ENCODE results near the gene LIX1. TPM values are rescaled to one million over a fixed set of nuclear protein-coding genes. Genes with fewer than 3 reads are reported as not detected.

Gene LIX1
- total RNA-seq, 1 experiment from 2014 or later, result not detected

- H3K9me3 Mint-ChIP-seq (ENCODE audit: unreplicated experiment), result peaks cover 33% of the 10 kb centered on the region
- peaks cover 28% of the 10 kb centered on the region for H3K27me3 Mint-ChIP-seq (ENCODE audit: insufficient read depth, unreplicated experiment)
- H3K36me3 Mint-ChIP-seq (ENCODE audit: insufficient read depth, unreplicated experiment), result peaks cover 33% of the 10 kb centered on the region
- DNase-seq (ENCODE audit: unreplicated experiment), result no peak
- no peak overlapping the region for H3K4me3 Mint-ChIP-seq (ENCODE audit: unreplicated experiment)
- no peaks in the 10 kb centered on the region for H3K4me1 Mint-ChIP-seq (ENCODE audit: insufficient read depth, unreplicated experiment)
- intact Hi-C loops (cut with micrococcal nuclease), result no loop called here
- ChIA-PET CTCF (interaction anchor here (0.6 to 2.7 kb wide), 4 partner anchors 11 to 1611 kb away, joined by 3 to 13 read pairs (median 4); no protein-coding TSS in a partner anchor), POLR2A (interaction anchor here (0.7 to 1.7 kb wide), 3 partner anchors 11 to 1695 kb away, joined by 3 to 5 read pairs (median 4); no protein-coding TSS in a partner anchor)
- no TSS peak for BruUV-seq (replicated peaks)
- no peak for TF ChIP-seq CTCF (IDR thresholded peaks at IDR 0.05; ENCODE audit: unreplicated experiment)
- no peak overlapping the region for H3K27ac Mint-ChIP-seq (ENCODE audit: low read depth, unreplicated experiment)
Observed at GRCh38 chr5:97157689-97158088, 15.3 kb upstream of the LIX1 start.

- no TSS peak for BruUV-seq (replicated peaks)
Observed at GRCh38 chr5:97151370-97151769, 9.0 kb upstream of the LIX1 start.

GRCh38 chr5:97150401-97150800, 8.0 kb upstream of the LIX1 start:
- intact Hi-C loops (cut with micrococcal nuclease), result no loop called here
- Mint-ChIP-seq H3K9me3 (ENCODE audit: unreplicated experiment) (peaks cover 3% of the 10 kb centered on the region), H3K4me3 (ENCODE audit: unreplicated experiment) (no peak overlapping the region), H3K4me1 (ENCODE audit: insufficient read depth, unreplicated experiment) (no peaks in the 10 kb centered on the region), H3K36me3 (ENCODE audit: insufficient read depth, unreplicated experiment) (no peaks in the 10 kb centered on the region), H3K27ac (ENCODE audit: low read depth, unreplicated experiment) (no peak overlapping the region), H3K27me3 (ENCODE audit: insufficient read depth, unreplicated experiment) (peaks cover under 1% of the 10 kb centered on the region)
- POLR2A ChIA-PET, result no interaction called here
- no peak for TF ChIP-seq CTCF (IDR thresholded peaks at IDR 0.05; ENCODE audit: unreplicated experiment)
- BruUV-seq (replicated peaks), result no TSS peak
- CTCF ChIA-PET, result interaction anchor here (0.6 to 1.1 kb wide), 3 partner anchors 8 to 282 kb away, joined by 4 to 7 read pairs (median 5); no protein-coding TSS in a partner anchor
- DNase-seq (ENCODE audit: unreplicated experiment), result no peak

More at GRCh38 chr5:97151370-97151769, 9.0 kb upstream of the LIX1 start:
- CTCF ChIA-PET, result interaction anchor here (0.6 kb wide), 2 partner anchors 56 to 251 kb away, joined by 3 read pairs; no protein-coding TSS in a partner anchor
- intact Hi-C loops (cut with micrococcal nuclease), result no loop called here
- H3K9me3 Mint-ChIP-seq (ENCODE audit: unreplicated experiment), result peaks cover 12% of the 10 kb centered on the region
- H3K4me3 Mint-ChIP-seq (ENCODE audit: unreplicated experiment), result no peak overlapping the region
- TF ChIP-seq CTCF (IDR thresholded peaks at IDR 0.05; ENCODE audit: unreplicated experiment), result no peak
- H3K36me3 Mint-ChIP-seq (ENCODE audit: insufficient read depth, unreplicated experiment), result no peaks in the 10 kb centered on the region
- no peaks in the 10 kb centered on the region for H3K4me1 Mint-ChIP-seq (ENCODE audit: insufficient read depth, unreplicated experiment)
- DNase-seq (ENCODE audit: unreplicated experiment), result no peak
- POLR2A ChIA-PET, result interaction anchor here (0.6 to 0.7 kb wide), 2 partner anchors 9 to 245 kb away, joined by 3 to 4 read pairs; no protein-coding TSS in a partner anchor
- no peak overlapping the region for H3K27ac Mint-ChIP-seq (ENCODE audit: low read depth, unreplicated experiment)
- H3K27me3 Mint-ChIP-seq (ENCODE audit: insufficient read depth, unreplicated experiment), result peaks cover 10% of the 10 kb centered on the region

GRCh38 chr5:97149709-97150108, 7.3 kb upstream of the LIX1 start:
- Mint-ChIP-seq H3K9me3 (ENCODE audit: unreplicated experiment) (no peaks in the 10 kb centered on the region), H3K27me3 (ENCODE audit: insufficient read depth, unreplicated experiment) (no peaks in the 10 kb centered on the region), H3K36me3 (ENCODE audit: insufficient read depth, unreplicated experiment) (no peaks in the 10 kb centered on the region), H3K27ac (ENCODE audit: low read depth, unreplicated experiment) (no peak overlapping the region), H3K4me1 (ENCODE audit: insufficient read depth, unreplicated experiment) (no peaks in the 10 kb centered on the region), H3K4me3 (ENCODE audit: unreplicated experiment) (no peak overlapping the region)
- intact Hi-C loops (cut with micrococcal nuclease), result no loop called here
- DNase-seq (ENCODE audit: unreplicated experiment), result no peak
- BruUV-seq (replicated peaks), result no TSS peak
- TF ChIP-seq CTCF (IDR thresholded peaks at IDR 0.05; ENCODE audit: unreplicated experiment), result no peak
- CTCF ChIA-PET, result interaction anchor here (1.0 to 1.5 kb wide), 4 partner anchors 9 to 281 kb away, joined by 4 to 7 read pairs (median 6); no protein-coding TSS in a partner anchor
- POLR2A ChIA-PET, result interaction anchor here (0.6 kb wide), 1 partner anchor 100 kb away, joined by 3 read pairs; no protein-coding TSS in a partner anchor
